Neural cell (in vitro differentiated cells): ENCODE data around the gene SMIM23.

Experiments used
- EP300 ChIP-seq: fragments of 450-650 bp; conservative IDR thresholded peaks from 2 replicates; pipeline ENCODE4 v1.6.1; 2014; ENCODE audit warnings: antibody characterized with exemption, mild to moderate bottlenecking, moderate library complexity; ENCODE audit not compliant: poor library complexity, severe bottlenecking
- EZH2 ChIP-seq: fragments of 200-600, 300-800 bp; shearing (Covaris generic), sonication (generic); IDR thresholded peaks from 2 replicates; pipeline ENCODE4 v1.6.1; 2014; ENCODE audit warnings: antibody characterized with exemption, low read length, borderline replicate concordance, mild to moderate bottlenecking; ENCODE audit not compliant: insufficient read depth, poor library complexity, severe bottlenecking
- MXI1 ChIP-seq: fragments of 450-650 bp; conservative IDR thresholded peaks from 2 replicates; pipeline ENCODE4 v1.6.1; 2014; ENCODE audit warnings: antibody characterized with exemption, mild to moderate bottlenecking; ENCODE audit not compliant: poor library complexity, severe bottlenecking
- POLR2AphosphoS5 ChIP-seq: IDR thresholded peaks from 2 replicates; pipeline ENCODE4 v1.6.1; 2012
- SMC3 ChIP-seq: fragments of 450-650 bp; conservative IDR thresholded peaks from 2 replicates; pipeline ENCODE4 v1.6.1; 2014; ENCODE audit warnings: antibody characterized with exemption, mild to moderate bottlenecking, moderate library complexity; ENCODE audit not compliant: poor library complexity
- TF ChIP-seq, protein P1 (sequence below): fragments of 450-650 bp; IDR thresholded peaks from 2 replicates; pipeline ENCODE4 v1.5.1; 2014; ENCODE audit warnings: antibody characterized with exemption, mild to moderate bottlenecking, moderate library complexity; ENCODE audit not compliant: poor library complexity, severe bottlenecking
- TF ChIP-seq, protein P2 (sequence below): IDR thresholded peaks from 2 replicates; pipeline ENCODE4 v1.6.1; 2012; ENCODE audit warnings: borderline replicate concordance

DNA sequence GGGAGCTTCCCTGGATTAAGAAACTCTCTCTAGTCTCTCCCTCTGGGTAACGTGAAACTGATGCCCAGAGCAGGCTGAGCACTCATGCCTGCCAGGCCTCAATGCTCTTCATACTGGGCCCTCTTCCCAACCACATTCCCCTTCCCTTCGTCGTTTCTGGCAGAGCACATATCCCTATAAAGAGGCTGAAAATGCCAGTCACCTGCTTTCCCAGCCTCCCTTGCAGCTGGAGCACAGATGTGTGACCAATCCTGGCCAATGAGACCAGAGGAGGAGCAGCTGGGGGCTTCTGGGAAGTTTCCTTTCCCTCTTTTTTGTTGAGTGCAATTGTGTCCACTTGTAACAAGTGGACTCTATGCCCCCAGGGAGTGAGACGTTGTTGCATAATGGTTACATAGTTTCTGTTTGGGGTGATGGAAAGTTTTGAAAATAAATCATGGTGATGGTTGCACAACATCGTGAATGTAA, 30.2 kb upstream of the SMIM23 start:
- no peak for TF ChIP-seq MXI1
- TF ChIP-seq, protein P1, sequence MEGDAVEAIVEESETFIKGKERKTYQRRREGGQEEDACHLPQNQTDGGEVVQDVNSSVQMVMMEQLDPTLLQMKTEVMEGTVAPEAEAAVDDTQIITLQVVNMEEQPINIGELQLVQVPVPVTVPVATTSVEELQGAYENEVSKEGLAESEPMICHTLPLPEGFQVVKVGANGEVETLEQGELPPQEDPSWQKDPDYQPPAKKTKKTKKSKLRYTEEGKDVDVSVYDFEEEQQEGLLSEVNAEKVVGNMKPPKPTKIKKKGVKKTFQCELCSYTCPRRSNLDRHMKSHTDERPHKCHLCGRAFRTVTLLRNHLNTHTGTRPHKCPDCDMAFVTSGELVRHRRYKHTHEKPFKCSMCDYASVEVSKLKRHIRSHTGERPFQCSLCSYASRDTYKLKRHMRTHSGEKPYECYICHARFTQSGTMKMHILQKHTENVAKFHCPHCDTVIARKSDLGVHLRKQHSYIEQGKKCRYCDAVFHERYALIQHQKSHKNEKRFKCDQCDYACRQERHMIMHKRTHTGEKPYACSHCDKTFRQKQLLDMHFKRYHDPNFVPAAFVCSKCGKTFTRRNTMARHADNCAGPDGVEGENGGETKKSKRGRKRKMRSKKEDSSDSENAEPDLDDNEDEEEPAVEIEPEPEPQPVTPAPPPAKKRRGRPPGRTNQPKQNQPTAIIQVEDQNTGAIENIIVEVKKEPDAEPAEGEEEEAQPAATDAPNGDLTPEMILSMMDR, result no peak
- TF ChIP-seq SMC3, result no peak
- no peak for TF ChIP-seq POLR2AphosphoS5
- TF ChIP-seq EZH2, result no peak
- TF ChIP-seq, protein P2, sequence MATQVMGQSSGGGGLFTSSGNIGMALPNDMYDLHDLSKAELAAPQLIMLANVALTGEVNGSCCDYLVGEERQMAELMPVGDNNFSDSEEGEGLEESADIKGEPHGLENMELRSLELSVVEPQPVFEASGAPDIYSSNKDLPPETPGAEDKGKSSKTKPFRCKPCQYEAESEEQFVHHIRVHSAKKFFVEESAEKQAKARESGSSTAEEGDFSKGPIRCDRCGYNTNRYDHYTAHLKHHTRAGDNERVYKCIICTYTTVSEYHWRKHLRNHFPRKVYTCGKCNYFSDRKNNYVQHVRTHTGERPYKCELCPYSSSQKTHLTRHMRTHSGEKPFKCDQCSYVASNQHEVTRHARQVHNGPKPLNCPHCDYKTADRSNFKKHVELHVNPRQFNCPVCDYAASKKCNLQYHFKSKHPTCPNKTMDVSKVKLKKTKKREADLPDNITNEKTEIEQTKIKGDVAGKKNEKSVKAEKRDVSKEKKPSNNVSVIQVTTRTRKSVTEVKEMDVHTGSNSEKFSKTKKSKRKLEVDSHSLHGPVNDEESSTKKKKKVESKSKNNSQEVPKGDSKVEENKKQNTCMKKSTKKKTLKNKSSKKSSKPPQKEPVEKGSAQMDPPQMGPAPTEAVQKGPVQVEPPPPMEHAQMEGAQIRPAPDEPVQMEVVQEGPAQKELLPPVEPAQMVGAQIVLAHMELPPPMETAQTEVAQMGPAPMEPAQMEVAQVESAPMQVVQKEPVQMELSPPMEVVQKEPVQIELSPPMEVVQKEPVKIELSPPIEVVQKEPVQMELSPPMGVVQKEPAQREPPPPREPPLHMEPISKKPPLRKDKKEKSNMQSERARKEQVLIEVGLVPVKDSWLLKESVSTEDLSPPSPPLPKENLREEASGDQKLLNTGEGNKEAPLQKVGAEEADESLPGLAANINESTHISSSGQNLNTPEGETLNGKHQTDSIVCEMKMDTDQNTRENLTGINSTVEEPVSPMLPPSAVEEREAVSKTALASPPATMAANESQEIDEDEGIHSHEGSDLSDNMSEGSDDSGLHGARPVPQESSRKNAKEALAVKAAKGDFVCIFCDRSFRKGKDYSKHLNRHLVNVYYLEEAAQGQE, result no peak
- no peak for TF ChIP-seq EP300
